ENCODE measurements around the gene TFF2. TPM values are rescaled to one million over a fixed set of nuclear protein-coding genes. Genes with fewer than 3 reads are reported as not detected.

The TFF2 gene
- total RNA-seq (2022; extraction: Qiagen RNA extraction), result not detected in 5 replicates

GRCh38 chr21:42350927-42351426 lies at the start of gene TFF2:
Gene TFF2 (minus strand): TSS chr21:42350994. CDS start chr21:42350957, 37 bp downstream.

GRCh38 chr21:42395905-42396651 lies 45.3 kb upstream of the TFF2 start, which contains the start of gene TMPRSS3:
Gene TMPRSS3 (minus strand): TSS chr21:42396052. CDS start chr21:42395417, 635 bp downstream.

GRCh38 chr21:42366292-42367010 lies 15.7 kb upstream of the TFF2 start, which contains the start of gene TFF1:
Gene TFF1 (minus strand): TSS chr21:42366535. CDS start chr21:42366495, 40 bp downstream.

GRCh38 chr21:42315296-42315891 lies 35.4 kb downstream of the TFF2 start, which contains the start of gene TFF3:
Gene TFF3 (minus strand): TSS chr21:42315409. CDS start chr21:42315374, 35 bp downstream.

Other genes with a start within 250 kb of the TFF2 start
- 1.8 to 2.9 TPM (median 2.6 TPM) in 5 replicates for gene ABCG1, start 131.9 kb downstream of the TFF2 start, total RNA-seq (2022; extraction: Qiagen RNA extraction)
- 0.25 TPM in 1 of 5 replicates, not detected in the others for gene TFF3, start 35.6 kb downstream of the TFF2 start, total RNA-seq (2022; extraction: Qiagen RNA extraction)
- gene TFF1, start 15.5 kb upstream of the TFF2 start, total RNA-seq (2022; extraction: Qiagen RNA extraction), result 21.7 to 28.6 TPM (median 26.5 TPM) in 5 replicates
- 0.10 to 0.36 TPM (median 0.22 TPM) in 5 replicates for gene TMPRSS3, start 45.1 kb upstream of the TFF2 start, total RNA-seq (2022; extraction: Qiagen RNA extraction)
- gene UBASH3A, start 52.9 kb upstream of the TFF2 start, total RNA-seq (2022; extraction: Qiagen RNA extraction), result 0.12 to 0.20 TPM (median 0.13 TPM) in 5 replicates
- gene RSPH1, start 145.2 kb upstream of the TFF2 start, total RNA-seq (2022; extraction: Qiagen RNA extraction), result 0.63 to 0.93 TPM (median 0.84 TPM) in 5 replicates
- gene SLC37A1, start 162.9 kb upstream of the TFF2 start, total RNA-seq (2022; extraction: Qiagen RNA extraction), result 2.9 to 3.5 TPM (median 3.3 TPM) in 5 replicates

Measured in A549 treated with Hydrocortisone at 1 μM for 4 hours (cell line).